GM18505 (cell line): ENCODE measurements around the gene CACNG6.

Experiments
- ATAC-seq: cut with Tn5 transposase; IDR thresholded peaks from one replicate; pipeline ENCODE4 v1.9.1; 2021; ENCODE audit not compliant: unreplicated experiment
- POLR2A ChIP-seq: IDR thresholded peaks from 4 replicates; pipeline ENCODE4 v1.6.1; 2011; ENCODE audit warnings: borderline replicate concordance; ENCODE audit not compliant: insufficient read depth, insufficient read length; ENCODE audit errors: extremely low read depth

CACNG6 gene

DNA sequence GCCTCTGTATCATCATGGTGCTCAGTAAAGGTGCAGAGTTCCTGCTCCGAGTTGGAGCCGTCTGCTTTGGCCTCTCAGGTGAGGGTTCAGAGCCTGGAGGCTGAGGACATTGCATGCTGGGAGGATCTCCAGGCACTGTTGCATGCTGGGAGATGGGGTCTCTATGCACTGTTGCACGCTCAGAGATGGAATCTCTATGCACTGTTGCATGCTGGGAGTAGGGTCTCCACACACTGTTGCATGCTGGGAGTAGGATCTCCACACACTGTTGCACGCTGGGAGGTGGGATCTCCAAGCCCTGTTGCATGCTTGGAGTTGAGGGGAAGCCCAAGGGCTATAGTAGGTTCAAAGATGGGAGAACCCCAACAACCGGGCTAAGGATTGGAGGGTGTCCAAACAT is 8.3 kb downstream of the CACNG6 start:
- TF ChIP-seq POLR2A = no peak

DNA sequence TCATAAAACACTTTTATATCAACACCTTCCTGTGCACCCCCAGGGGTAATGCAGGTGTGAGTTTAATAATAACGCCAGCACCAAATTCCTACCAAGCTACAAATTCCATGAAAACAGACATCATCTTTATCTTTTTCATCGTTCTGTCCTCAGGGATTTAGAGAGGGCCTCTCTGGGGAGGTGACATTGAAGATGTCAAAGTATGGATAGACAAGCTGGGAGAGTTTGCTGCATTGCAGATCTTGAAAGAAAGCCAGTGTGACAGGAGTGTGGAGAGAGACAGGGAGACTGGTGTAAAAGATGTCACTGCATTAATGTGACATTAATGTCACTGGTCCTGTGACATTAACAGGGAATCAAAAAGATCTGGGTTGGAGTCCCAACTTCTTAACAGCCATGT is 10.1 kb downstream of the CACNG6 start:
- no peak for ATAC-seq
- TF ChIP-seq POLR2A = no peak

More for the DNA sequence above, 8.3 kb downstream of the CACNG6 start:
- no peak for ATAC-seq

DNA sequence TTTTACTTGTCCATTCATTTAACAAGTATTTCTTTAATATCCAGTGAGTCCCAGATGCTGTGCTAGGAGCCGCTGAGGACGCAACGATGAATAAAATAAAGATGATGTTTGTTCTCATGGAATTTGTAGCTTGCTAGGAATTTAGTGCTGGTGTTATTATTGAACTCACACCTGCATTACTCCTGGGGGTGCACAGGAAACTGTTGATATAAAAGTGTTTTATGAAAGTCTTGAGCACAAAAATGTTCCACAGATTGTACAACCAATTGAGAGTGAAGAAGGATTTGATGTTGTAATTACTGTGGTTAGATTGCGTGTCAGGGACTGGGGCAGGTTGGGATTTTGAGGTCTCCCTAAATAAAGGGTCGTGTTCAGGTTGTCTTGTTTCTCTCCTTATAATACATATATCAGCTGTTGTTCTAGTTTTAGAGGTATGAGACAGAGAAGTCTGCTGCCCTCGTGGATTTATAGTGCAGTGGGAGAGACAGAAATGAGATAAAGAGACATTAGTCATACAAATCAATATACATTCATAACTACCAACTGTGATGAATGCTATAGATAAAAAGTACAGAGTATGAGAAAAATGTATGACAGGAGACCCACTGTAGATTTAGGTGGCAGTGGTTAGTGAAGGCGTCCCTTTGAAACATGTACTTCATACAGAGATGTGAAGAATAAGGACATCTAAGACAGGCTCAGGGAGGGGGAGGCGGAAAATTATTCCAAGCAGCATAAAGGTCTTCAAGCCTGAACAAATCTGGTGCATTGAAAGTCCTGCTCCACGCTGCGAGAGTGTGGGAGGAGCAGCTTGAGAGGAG is 11.3 kb downstream of the CACNG6 start:
- TF ChIP-seq POLR2A = no peak
- no peak for ATAC-seq

DNA sequence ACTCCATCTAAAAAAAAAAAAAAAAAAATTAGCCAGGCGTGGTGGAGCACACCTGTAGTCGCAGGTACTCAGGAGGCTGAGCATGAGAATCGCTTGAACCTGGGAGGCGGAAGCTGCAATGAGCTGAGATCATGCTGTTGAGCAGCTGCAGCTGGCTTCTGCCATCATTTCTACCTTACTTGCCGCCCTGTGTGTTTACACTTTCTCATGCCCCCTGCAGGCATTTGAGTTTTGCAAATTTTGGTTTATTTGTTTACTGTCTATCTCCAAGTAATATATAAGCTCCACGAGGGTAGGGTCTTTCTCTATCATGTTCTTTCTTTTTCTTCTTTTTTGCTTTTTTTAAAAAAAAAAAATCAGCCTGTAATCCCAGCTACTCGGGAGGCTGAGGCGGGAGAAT is 18.0 kb downstream of the CACNG6 start:
- no peak for TF ChIP-seq POLR2A
- ATAC-seq = no peak

DNA sequence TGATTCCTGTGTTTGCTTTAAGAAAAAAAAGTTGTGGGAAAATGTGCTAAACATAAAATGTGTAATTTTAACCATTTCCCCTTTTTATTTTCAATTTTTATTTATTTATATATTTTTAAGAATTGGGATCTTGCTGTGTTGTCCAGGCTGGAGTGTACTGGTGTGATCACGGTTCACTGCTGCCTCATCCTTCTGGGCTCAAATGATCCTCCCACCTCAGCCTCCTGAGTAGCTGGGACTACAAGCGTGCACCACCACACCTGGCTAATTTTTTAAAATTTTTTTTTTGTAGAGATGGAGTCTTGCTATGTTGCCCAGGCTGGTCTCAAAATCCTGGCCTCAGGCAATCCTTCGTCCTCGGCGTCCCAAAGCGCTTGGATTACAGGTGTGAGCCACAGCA is 19.0 kb downstream of the CACNG6 start:
- ATAC-seq = no peak
- TF ChIP-seq POLR2A = no peak

DNA sequence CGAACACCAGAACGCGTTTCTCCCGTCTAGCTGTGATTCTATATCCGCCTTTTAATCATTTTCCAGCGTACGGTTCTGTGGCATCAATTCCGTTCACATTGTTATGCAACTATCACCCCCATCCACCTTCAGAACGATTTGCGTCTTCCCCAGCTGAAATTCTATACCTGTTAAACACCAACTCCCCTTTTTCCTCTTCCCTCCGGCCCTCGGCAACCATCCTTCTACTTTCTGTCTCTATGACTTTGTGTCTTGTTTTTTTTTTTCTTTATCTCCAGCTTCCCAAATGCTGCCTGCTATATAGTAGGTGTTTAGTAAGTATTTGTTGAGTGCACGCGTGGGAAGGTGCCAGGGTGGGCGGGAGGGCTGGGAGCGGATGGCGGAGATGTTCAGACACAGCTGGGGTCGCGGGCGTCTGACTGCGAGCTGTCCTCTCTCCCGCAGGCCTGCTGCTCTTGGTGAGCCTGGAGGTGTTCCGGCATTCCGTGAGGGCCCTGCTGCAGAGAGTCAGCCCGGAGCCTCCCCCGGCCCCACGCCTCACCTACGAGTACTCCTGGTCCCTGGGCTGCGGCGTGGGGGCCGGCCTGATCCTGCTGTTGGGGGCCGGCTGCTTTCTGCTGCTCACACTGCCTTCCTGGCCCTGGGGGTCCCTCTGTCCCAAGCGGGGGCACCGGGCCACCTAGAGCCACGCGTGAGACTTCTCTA is 20.2 kb downstream of the CACNG6 start:
- ATAC-seq = no peak
- TF ChIP-seq POLR2A = no peak

DNA sequence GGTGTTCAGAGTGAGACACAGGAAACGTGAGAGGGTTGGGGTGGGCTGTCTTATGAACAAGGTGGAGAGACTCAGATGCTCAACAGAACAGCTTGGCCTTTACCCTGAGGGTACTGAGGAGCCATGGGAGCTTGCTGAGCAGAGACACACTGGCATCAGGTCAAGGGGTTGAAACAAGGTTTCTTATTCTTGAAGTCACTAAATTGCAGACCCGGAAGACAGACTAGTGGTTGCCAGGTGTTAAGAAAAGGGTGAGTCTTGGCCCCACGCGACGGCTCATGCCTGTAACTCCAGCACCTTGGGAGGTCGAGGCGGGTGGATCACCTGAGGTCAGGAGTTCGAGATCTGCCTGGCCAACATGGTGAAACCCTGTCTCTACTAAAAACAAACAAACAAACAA is 22.4 kb downstream of the CACNG6 start:
- no peak for TF ChIP-seq POLR2A
- ATAC-seq = no peak

DNA sequence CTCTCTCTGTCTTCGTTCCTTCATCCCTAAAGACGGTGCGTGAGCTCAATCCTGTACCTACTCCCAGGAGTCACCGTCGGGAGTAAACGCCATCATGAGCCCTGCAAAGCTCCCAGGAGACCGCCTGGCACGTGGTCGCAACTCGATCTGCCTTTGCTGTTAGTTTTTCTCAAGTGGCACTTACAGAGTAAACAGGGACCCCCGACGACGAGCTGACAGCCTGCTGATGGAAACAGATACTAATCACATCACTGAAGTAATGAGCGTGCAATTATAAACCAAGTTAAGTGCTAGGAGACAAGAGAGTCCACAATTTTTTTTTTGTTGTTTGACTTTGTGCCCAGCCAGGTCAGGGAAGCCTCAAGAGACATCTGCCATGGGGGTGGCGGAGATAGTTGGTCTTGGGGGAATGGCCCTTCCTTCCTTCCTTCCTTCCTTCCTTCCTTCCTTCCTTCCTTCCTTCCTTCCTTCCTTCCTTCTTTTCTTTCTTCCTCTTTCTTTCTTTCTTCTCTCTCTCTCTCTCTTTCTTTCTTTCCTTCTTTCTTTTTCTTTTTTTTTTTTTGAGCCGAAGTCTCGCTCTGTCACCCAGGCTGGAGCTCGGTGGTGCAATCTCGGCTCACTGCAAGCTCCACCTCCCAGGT is 23.6 kb downstream of the CACNG6 start:
- no peak for TF ChIP-seq POLR2A
- no peak for ATAC-seq

DNA sequence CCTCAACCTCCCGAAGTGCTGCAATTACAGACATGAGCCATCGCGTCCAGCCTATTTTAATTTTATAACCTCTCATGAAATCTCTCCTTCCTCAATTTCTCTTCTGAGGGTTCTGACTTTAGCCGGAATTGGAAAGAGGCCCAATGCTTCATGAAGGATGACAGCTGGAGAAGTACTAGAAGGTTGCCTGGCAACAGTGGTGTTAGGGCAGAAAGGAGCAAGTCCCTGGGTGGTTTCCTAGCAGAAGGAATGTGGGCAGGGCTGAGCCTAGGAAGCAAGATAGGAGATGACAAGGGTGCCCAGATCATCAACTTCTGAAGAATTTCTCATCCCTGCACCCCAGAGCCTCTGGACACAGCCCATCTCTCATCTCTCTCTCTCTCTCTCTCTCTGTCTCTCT is 25.8 kb downstream of the CACNG6 start:
- no peak for TF ChIP-seq POLR2A
- no peak for ATAC-seq

DNA sequence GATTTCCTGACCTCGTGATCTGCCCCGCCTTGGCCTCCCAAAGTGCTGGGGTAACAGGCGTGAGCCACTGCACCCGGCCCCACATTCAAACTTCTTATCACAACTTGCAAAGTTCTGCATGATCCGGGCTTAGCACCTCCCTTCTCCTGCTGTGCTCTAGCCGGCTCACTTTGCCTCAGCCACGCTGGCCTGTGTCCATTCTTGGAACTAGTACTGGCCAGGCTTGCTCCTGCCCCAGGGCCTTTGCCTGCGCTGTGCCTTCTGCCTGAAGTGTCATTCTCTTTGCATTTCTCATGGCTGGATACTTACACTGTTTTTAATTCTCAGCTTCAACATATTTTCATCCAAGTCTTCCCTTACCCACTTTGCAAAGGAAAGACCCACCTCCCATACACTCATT is 29.9 kb downstream of the CACNG6 start:
- ATAC-seq = no peak

DNA sequence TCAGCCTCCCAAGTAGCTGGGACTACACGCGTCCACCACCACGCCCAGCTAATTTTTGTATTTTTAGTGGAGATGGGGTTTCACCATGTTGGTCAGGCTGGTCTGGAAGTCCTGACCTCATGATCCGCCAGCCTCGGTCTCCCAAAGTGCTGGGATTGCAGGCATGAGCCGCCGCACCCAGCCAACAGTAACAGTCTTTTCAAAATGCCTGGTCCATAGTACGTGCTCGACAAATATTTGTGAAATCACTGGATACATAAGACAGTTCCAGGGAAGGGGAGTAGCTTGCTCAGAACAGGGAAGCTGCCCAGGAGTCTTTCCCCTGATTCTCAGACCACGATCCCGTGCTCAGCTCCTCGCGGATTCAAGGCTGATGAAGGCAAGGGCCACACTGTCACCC is 30.5 kb downstream of the CACNG6 start:
- TF ChIP-seq POLR2A = no peak
- ATAC-seq = no peak

More for the DNA sequence above, 29.9 kb downstream of the CACNG6 start:
- no peak for TF ChIP-seq POLR2A

DNA sequence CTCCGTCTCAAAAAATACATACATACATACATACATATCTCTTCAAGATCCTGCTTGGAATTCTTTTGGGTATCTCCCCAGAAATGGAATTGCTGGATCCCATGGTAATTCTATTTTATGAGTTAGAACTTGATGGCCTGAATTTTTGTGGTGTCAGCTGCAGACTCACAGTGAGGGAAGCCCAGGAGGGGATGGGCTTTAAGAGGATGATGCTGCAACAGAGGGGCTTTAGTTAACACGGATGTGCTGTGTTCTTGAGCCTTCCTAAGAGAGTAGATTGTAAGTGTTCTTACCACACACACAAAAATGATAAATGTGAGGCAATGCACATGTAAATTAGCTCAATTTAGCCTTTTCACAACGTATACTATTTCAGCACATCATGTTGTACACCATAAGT is 31.8 kb downstream of the CACNG6 start:
- TF ChIP-seq POLR2A = no peak
- ATAC-seq = no peak

DNA sequence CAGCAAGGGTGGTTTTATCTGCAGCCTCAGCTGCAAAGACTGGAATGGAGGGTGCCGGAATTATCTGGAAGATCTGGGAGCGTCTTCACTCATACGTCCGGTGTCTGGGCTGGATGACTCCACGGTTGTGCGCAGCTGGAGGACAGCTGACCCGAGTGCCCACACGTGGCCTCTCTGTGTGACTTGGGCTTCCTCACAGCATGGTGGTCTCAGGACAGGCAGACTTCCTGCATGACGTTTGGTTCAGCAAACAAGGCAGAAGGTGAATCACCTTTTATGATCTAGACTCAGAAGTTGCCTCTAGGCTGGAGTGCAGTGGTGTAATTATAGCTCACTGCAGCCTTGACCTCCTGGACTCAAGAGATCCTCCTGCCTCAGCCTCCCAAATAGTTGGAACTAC is 33.2 kb downstream of the CACNG6 start:
- ATAC-seq = no peak
- TF ChIP-seq POLR2A = no peak

DNA sequence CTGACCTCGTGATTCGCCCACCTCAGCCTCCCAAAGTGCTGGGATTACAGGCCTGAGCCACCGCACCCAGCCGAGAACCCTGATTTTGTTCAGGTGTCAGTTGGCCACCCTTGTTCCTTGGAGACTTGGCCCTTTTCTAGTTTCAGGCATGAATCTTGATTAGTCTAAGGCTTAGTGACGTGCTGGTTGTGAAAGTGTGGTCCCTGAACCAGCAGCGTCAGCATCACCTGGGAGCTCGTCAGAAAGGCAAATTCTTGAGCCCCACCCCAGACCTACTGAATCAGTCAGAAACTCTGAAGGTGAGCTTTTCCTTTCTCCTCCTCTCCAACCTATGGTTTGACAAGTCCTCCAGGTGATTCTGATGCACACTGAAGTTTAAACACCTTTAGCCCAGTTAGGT is 35.2 kb downstream of the CACNG6 start:
- no peak for TF ChIP-seq POLR2A
- ATAC-seq = no peak
